GM12878 (cell line): ENCODE data around the gene FCHSD2. TPM values are rescaled to one million over a fixed set of nuclear protein-coding genes. Genes with fewer than 3 reads are reported as not detected.
A peak's percentile ranks its signal among the peaks of the same experiment; 100 is the strongest.

Experiments used
- ATAC-seq: fragments of 200-7000 bp; cut with Tn5 transposase; 3 replicates; pipeline ENCODE4 v1.9.1; 2020; ENCODE audit warnings: mild to moderate bottlenecking, moderate library complexity
- BruUV-seq: library from RNA; stranded (reverse); fragments of 400-500 nt; replicated peaks from 2 replicates; lab custom pipeline; 2021; lab: Mats Ljungman, UMichigan
- CTCF ChIA-PET: fragments of 300-600 bp; sonication (Branson Sonifier 250); formaldehyde crosslinking; extraction: SDS; loops from one replicate; lab custom pipeline; 2021; ENCODE audit warnings: inconsistent platforms; lab: Yijun Ruan, JAX
- POLR2A ChIA-PET: fragments of 350-600 bp; formaldehyde crosslinking; extraction: SDS; loops from one replicate; lab custom pipeline; 2021; ENCODE audit warnings: inconsistent platforms; lab: Charles Lee
- RAD21 ChIA-PET: fragments of 300-600 bp; sonication (Branson Sonifier 250); formaldehyde crosslinking; loops from one replicate; lab custom pipeline; 2023; ENCODE audit warnings: antibody characterized with exemption; ENCODE audit not compliant: unreplicated experiment; lab: Charles Lee
- SMC1A ChIA-PET: fragments of 300-600 bp; sonication (Branson Sonifier 250); formaldehyde crosslinking; loops from one replicate; lab custom pipeline; 2023; ENCODE audit not compliant: unreplicated experiment, uncharacterized antibody; lab: Charles Lee
- DNase-seq: peaks from one replicate; pipeline ENCODE4 v3.0.0-alpha.2; 2011; ENCODE audit warnings: low read depth, low spot score
- FAIRE-seq: peaks from 3 replicates; lab custom pipeline; 2011; peaks lifted over from hg19 to GRCh38; lab: Jason Lieb, UNC
- H2AFZ ChIP-seq: 2 replicates; pipeline ENCODE4 v1.6.0; 2011; ENCODE audit warnings: low read depth, low read length, control low read depth; ENCODE audit not compliant: control insufficient read depth
- H3K27ac ChIP-seq: 2 replicates; pipeline ENCODE4 v1.5.1; 2011; ENCODE audit warnings: control low read depth; ENCODE audit not compliant: control insufficient read depth, insufficient read depth
- H3K27me3 ChIP-seq, 2 experiments: replicated peaks in 1 of 2; 2 replicates each; pipeline versions ENCODE4 v1.6.0 to v1.6.1; 2011; ENCODE audit warnings: low read length in 1 of 2; ENCODE audit not compliant: control insufficient read depth in 2 of 2, insufficient read depth in 2 of 2
- H3K36me3 ChIP-seq, 2 experiments: 2 replicates each; pipeline ENCODE4 v1.5.1; 2011; ENCODE audit warnings: low read length in 1 of 2; ENCODE audit not compliant: control insufficient read depth in 2 of 2, insufficient read depth in 2 of 2
- H3K4me1 ChIP-seq: 2 replicates; pipeline ENCODE4 v1.6.1; 2011; ENCODE audit warnings: mild to moderate bottlenecking, low read length, moderate library complexity, mixed read lengths; ENCODE audit not compliant: control insufficient read depth, insufficient read depth
- H3K4me2 ChIP-seq: 2 replicates; pipeline ENCODE4 v1.6.0; 2011; ENCODE audit warnings: control low read depth; ENCODE audit not compliant: control insufficient read depth, insufficient read depth
- H3K4me3 ChIP-seq: fragments of 200-600 bp; sonication (generic); 2 replicates; pipeline ENCODE4 v1.5.1; 2016
- H3K79me2 ChIP-seq: 2 replicates; pipeline ENCODE4 v1.6.0; 2011; ENCODE audit warnings: low read length; ENCODE audit not compliant: control insufficient read depth, insufficient read depth
- H3K9ac ChIP-seq: 2 replicates; pipeline ENCODE4 v1.8.0; 2011; ENCODE audit warnings: low read length, control low read depth, mixed read lengths; ENCODE audit not compliant: control insufficient read depth, insufficient read depth
- H3K9me3 ChIP-seq: replicated peaks from 3 replicates; pipeline ENCODE4 v1.5.1; 2011; ENCODE audit warnings: mild to moderate bottlenecking, low read length; ENCODE audit not compliant: control insufficient read depth, insufficient read depth
- H4K20me1 ChIP-seq: 2 replicates; pipeline ENCODE4 v1.6.0; 2011; ENCODE audit not compliant: control insufficient read depth, insufficient read depth
- ATF7 ChIP-seq: fragments of 450-650 bp; IDR thresholded peaks from 2 replicates; pipeline ENCODE4 v1.6.1; 2016; ENCODE audit warnings: low read depth, mild to moderate bottlenecking
- CHD2 ChIP-seq: IDR thresholded peaks from 2 replicates; pipeline ENCODE4 v1.6.1; 2011; ENCODE audit warnings: low read depth, low read length, improper control_type of control experiment, borderline replicate concordance
- EED ChIP-seq: sonication (generic); IDR thresholded peaks from 2 replicates; pipeline ENCODE4 v1.6.1; 2016; ENCODE audit warnings: antibody characterized with exemption, low read depth
- EP300 ChIP-seq, 2 experiments: fragments of 150-350 bp in 1 of 2; IDR thresholded peaks; 2 replicates each; pipeline ENCODE4 v1.6.1; 2011 to 2012; ENCODE audit warnings: low read depth in 2 of 2, low read length in 2 of 2, borderline replicate concordance in 1 of 2, improper control_type of control experiment in 1 of 2, inconsistent platforms in 1 of 2; ENCODE audit not compliant: control insufficient read depth in 1 of 2
- GABPA ChIP-seq: IDR thresholded peaks from 2 replicates; pipeline ENCODE4 v1.6.1; 2014; ENCODE audit warnings: antibody characterized with exemption, low read depth, mild to moderate bottlenecking, inconsistent platforms
- IKZF2 ChIP-seq, 2 experiments: fragments of 450-650 bp; IDR thresholded peaks; 2 replicates each; pipeline ENCODE4 v1.6.1; 2017; ENCODE audit warnings: mild to moderate bottlenecking in 2 of 2, moderate library complexity in 2 of 2
- KAT2A ChIP-seq: conservative IDR thresholded peaks from 2 replicates; pipeline ENCODE4 v1.6.1; 2011; ENCODE audit warnings: low read depth, low read length; ENCODE audit not compliant: control insufficient read depth
- LARP7 ChIP-seq: fragments of 450-650 bp; IDR thresholded peaks from 2 replicates; pipeline ENCODE4 v1.6.1; 2017; ENCODE audit warnings: mild to moderate bottlenecking
- NFIC ChIP-seq: IDR thresholded peaks from 2 replicates; pipeline ENCODE4 v1.6.1; 2012; ENCODE audit warnings: low read depth, mild to moderate bottlenecking, inconsistent platforms, low read length, moderate library complexity
- POLR2A ChIP-seq: IDR thresholded peaks from 2 replicates; pipeline ENCODE4 v1.6.1; 2011; ENCODE audit warnings: low read depth, mild to moderate bottlenecking, low read length
- SMARCA5 ChIP-seq: fragments of 450-650 bp; IDR thresholded peaks from 2 replicates; pipeline ENCODE4 v1.6.1; 2017; ENCODE audit warnings: mild to moderate bottlenecking
- SPI1 ChIP-seq: IDR thresholded peaks from 2 replicates; pipeline ENCODE4 v1.6.1; 2011; ENCODE audit warnings: low read depth, mild to moderate bottlenecking, low read length, moderate library complexity, borderline replicate concordance; ENCODE audit not compliant: insufficient read depth
- STAT3 ChIP-seq: IDR thresholded peaks from 2 replicates; pipeline ENCODE4 v1.6.1; 2011; ENCODE audit warnings: low read depth, low read length, improper control_type of control experiment
- SUZ12 ChIP-seq: fragments of 200-600 bp; sonication (generic); IDR thresholded peaks from one replicate; pipeline ENCODE4 v1.6.1; 2018; ENCODE audit warnings: antibody characterized with exemption, mild to moderate bottlenecking; ENCODE audit not compliant: unreplicated experiment
- TCF12 ChIP-seq: IDR thresholded peaks from 2 replicates; pipeline ENCODE4 v1.6.1; 2011; ENCODE audit warnings: low read depth, mild to moderate bottlenecking, low read length
- ZBED1 ChIP-seq: IDR thresholded peaks from 2 replicates; pipeline ENCODE4 v1.6.1; 2016; ENCODE audit warnings: borderline replicate concordance
- ZNF217 ChIP-seq: fragments of 450-650 bp; IDR thresholded peaks from 2 replicates; pipeline ENCODE4 v1.6.1; 2017; ENCODE audit warnings: antibody characterized with exemption, mild to moderate bottlenecking
- ZNF24 ChIP-seq: fragments of 450-650 bp; IDR thresholded peaks from 2 replicates; pipeline ENCODE4 v1.6.1; 2017; ENCODE audit warnings: antibody characterized with exemption, mild to moderate bottlenecking
- ZZZ3 ChIP-seq: IDR thresholded peaks from 2 replicates; pipeline ENCODE4 v1.6.1; 2011; ENCODE audit warnings: low read depth; ENCODE audit not compliant: control insufficient read depth, insufficient read length
- in situ Hi-C: fragments of 300-500 bp; cut with MboI; formaldehyde crosslinking; loops from 9 replicates; pipeline ENCODE4 v1.14.3; 2018; ENCODE audit warnings: mixed read lengths
- intact Hi-C: fragments of 100-400 bp; cut with micrococcal nuclease; formaldehyde crosslinking; loops from one replicate; pipeline ENCODE4 v1.14.2; 2022; ENCODE audit not compliant: unreplicated experiment
- polyA plus RNA-seq, 11 experiments: library from polyadenylated mRNA; depleted of rRNA in 4 of 11; unstranded in 6 of 11; stranded (reverse) in 5 of 11; fragments of >200 nt; fragmentation: Nextera tagmentation in 4 of 11; fragmentation: Illumina TruSeq in 1 of 11; extraction: Ambion mirVana in 4 of 11; extraction: Trizol in 1 of 11; gene quantifications; 1 replicate in 1 of 11; 2 replicates in 10 of 11; pipeline versions ENCODE4 v1.2.1 to v1.2.3, GENCODE V29; 2011 to 2016; ENCODE audit warnings: inconsistent platforms in 2 of 11, missing spikeins in 2 of 11, low read depth in 1 of 11
- total RNA-seq, 4 experiments: library from RNA; depleted of rRNA in 3 of 4; stranded (reverse); fragments of >200 nt in 3 of 4; fragmentation: Illumina TruSeq in 1 of 4; extraction: Trizol in 1 of 4; gene quantifications; 2 replicates each; pipeline versions ENCODE4 v1.2.1 to v1.2.3, GENCODE V29; 2013 to 2021
- TF ChIP-seq, protein P1 (sequence below): IDR thresholded peaks from 2 replicates; pipeline ENCODE4 v1.6.1; 2012; ENCODE audit warnings: low read length, inconsistent platforms

Gene FCHSD2
- total and polyA plus RNA-seq, 10 of the 15 experiments (the other 5 are each of a cell fraction or from before 2014, with no cell fraction given), result 13.2 to 89.8 (median 47.8) TPM

DNA sequence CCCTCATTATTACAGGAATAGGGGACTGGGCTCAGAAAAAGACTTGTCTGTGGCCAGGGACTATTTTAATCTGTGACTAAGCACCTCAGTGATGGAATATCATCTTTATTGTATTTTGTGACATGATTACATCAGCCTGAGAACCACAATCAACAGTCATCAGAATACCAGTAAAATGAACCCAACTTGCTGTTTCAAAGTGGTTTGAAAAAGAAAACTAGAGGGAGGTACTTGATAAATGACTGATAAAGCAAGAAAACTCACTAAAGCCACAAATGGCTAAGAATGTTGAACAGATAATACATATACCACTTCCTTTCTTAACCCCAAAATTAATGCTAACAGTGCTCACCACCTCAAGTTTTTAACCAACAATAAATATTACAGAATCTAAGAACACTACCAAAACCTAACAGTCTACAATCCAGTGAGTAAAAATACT, 172.2 kb downstream of the FCHSD2 start:
- POLR2A ChIA-PET, result no interaction called here
- H3K9me3 ChIP-seq, result peaks cover 6% of the 10 kb centered on the region
- DNase-seq, result peak; percentile 82
- H3K27ac ChIP-seq, result peak overlapping the region; percentile 81
- BruUV-seq, result no TSS peak
- SMC1A ChIA-PET, result interaction anchor here (3.4 kb wide), 1 partner anchor 11 kb away, joined by 24 read pairs; no protein-coding TSS in a partner anchor
- peak; percentile 91 for FAIRE-seq
- peaks cover 2 to 14% of the 10 kb centered on the region in 2 experiments; a peak in 3 of 4 replicates for H3K36me3 ChIP-seq
- RAD21 ChIA-PET, result interaction anchor here (1.0 to 1.3 kb wide), 2 partner anchors 11 to 208 kb away, joined by 3 to 5 read pairs; no protein-coding TSS in a partner anchor
- no peak overlapping the region for H2AFZ ChIP-seq
- intact Hi-C loops (loop anchor here (5.0 kb wide), 2 partner anchors 102 to 182 kb away; no protein-coding TSS in a partner anchor), in situ Hi-C loops (no loop called here)
- no peaks in the 10 kb centered on the region for H3K27me3 ChIP-seq
- ATAC-seq, result peak; percentile 95
- H3K4me3 ChIP-seq, result 0 out of 2 replicates have a peak overlapping the region, but pooled peaks have one; percentile 1
- H3K4me1 ChIP-seq, result peaks cover 28% of the 10 kb centered on the region
- no peaks in the 10 kb centered on the region for H4K20me1 ChIP-seq
- CTCF ChIA-PET, result interaction anchor here (1.4 to 2.4 kb wide), 2 partner anchors 11 to 78 kb away, joined by 4 to 12 read pairs; no protein-coding TSS in a partner anchor
- peak overlapping the region; percentile 68 for H3K4me2 ChIP-seq
- H3K79me2 ChIP-seq, result peaks cover 22% of the 10 kb centered on the region
- no peak overlapping the region for H3K9ac ChIP-seq
- no peak for TF ChIP-seq CHD2
- no peak for TF ChIP-seq LARP7
- TF ChIP-seq ZZZ3, result no peak
- peak; percentile 78 for TF ChIP-seq ZNF24
- 0 out of 2 replicates have a peak, but pooled peaks have one; percentile 53 for TF ChIP-seq EED
- TF ChIP-seq POLR2A, result no peak
- peak; percentile 29 to 63; a peak in 3 of 4 replicates for TF ChIP-seq IKZF2 (IDR thresholded peaks at IDR 0.05)
- TF ChIP-seq NFIC, result peak; percentile 97
- TF ChIP-seq, protein P1, sequence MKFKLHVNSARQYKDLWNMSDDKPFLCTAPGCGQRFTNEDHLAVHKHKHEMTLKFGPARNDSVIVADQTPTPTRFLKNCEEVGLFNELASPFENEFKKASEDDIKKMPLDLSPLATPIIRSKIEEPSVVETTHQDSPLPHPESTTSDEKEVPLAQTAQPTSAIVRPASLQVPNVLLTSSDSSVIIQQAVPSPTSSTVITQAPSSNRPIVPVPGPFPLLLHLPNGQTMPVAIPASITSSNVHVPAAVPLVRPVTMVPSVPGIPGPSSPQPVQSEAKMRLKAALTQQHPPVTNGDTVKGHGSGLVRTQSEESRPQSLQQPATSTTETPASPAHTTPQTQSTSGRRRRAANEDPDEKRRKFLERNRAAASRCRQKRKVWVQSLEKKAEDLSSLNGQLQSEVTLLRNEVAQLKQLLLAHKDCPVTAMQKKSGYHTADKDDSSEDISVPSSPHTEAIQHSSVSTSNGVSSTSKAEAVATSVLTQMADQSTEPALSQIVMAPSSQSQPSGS, result peak; percentile 91
- no peak for TF ChIP-seq SUZ12
- TF ChIP-seq ZBED1, result peak; percentile 83
- no peak for TF ChIP-seq TCF12
- peak; percentile 76; the same call in 1 of the 2 replicates for TF ChIP-seq SMARCA5
- peak; percentile 53; the same call in 1 of the 2 replicates for TF ChIP-seq SPI1
- 0 out of 2 replicates have a peak, but pooled peaks have one; percentile 54 for TF ChIP-seq STAT3
- 0 out of 2 replicates have a peak, but pooled peaks have one; percentile 53 for TF ChIP-seq GABPA
- peak; percentile 82 for TF ChIP-seq EP300 (IDR thresholded peaks at IDR 0.05; ENCODE audit: borderline replicate concordance in 1 of 2, control insufficient read depth in 1 of 2, low read depth in 2 of 2, low read length in 2 of 2)
- no peak for TF ChIP-seq KAT2A
- peak; percentile 95 for TF ChIP-seq ATF7
- peak; percentile 59; the same call in 1 of the 2 replicates for TF ChIP-seq ZNF217
